NCI-H2171 treated with DMSO at 0.1 percent for 48 hours (cell line): Measurements from ENCODE around the gene ENTPD8.
"Not testable (repeated sequence)": the region's sequence is repeated elsewhere in the genome, so short reads cannot be mapped to it uniquely, and the experiment has no call there.

ENCODE experiments used
- DNase-seq: peaks from one replicate; lab custom pipeline; 2025; lab: John Stamatoyannopoulos, UW

Gene ENTPD8

GRCh38 chr9:137411645-137412380, 29.3 kb downstream of the ENTPD8 start:
- DNase-seq: no peak

GRCh38 chr9:137411260-137411644, 29.9 kb downstream of the ENTPD8 start:
- DNase-seq: no peak

DNA sequence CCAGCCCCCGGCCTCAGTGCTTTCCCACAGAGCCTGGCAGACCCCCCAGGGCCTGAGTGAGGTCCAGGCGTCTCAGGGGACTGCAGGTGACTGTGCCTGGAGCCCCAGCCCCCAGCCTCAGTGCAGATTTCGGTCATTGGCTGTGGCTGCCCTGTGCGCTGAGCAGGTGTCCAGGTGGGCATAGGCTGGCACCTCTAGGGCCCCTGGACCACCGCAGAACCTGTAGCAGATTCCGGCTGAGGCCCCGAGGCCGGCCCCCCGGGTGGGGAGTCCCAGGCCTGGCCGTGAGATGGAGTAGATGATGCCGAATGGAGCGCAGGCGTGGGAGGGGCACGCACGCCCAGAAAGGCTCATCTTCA, 30.3 kb downstream of the ENTPD8 start:
- no peak for DNase-seq

- DNase-seq: not testable (repeated sequence)
Measured at GRCh38 chr9:137410236-137410890, 30.8 kb downstream of the ENTPD8 start.

DNA sequence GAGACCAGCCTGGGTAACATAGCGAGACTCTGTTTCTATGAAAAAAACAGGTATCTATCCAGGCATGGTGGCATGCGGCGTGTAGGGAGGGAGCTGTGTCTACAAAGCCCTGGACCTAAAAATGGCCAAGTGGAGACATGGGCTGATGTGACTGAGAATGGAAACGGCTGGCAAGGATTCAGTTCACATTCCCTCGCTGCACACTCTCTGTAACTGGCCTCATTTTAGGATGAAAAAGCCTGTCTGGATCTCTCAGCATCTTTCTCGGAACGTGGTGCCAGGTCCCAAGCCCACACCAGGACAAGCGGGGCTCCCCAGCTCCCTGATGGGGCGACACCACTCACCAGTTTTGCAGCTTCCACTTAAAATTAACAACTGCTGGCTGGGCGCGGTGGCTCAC, 31.6 kb downstream of the ENTPD8 start:
- no peak for DNase-seq

- DNase-seq: no peak
Measured at GRCh38 chr9:137408651-137409405, 32.3 kb downstream of the ENTPD8 start.

DNA sequence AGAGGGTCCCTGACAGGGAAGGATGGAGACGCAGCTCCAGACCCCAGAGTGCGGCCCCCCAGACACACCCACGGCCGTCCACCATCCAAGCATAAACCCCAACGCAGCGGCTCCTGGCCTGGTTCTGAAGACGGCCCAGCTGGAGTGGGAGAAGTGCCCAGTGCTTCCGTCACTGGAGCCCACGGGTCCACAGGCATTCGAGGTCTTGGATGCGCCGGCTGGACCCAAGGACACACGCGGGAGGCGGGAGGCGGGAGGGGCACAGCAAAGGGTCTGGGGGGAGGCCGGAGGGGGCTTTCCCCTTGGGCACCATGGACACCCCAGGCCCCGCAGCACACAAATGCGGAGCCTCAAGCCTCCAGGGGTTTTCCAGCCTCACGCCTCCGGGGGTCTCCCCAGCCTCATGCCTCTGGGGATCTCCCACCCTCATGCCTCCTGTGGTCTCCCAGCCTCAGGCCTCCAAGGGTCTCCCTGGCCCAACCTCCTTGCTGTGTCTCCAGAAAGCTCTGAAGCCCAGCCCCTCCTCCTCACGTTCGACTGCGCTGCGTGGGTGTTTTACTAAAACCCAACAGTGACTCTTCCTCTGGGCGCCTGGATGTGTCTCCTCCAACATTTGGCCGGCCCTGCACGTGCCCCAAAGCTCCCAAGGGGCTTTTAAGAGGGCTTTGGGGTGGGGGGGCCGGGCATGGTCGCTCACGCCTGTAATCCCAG, 33.4 kb downstream of the ENTPD8 start:
- DNase-seq: no peak

DNA sequence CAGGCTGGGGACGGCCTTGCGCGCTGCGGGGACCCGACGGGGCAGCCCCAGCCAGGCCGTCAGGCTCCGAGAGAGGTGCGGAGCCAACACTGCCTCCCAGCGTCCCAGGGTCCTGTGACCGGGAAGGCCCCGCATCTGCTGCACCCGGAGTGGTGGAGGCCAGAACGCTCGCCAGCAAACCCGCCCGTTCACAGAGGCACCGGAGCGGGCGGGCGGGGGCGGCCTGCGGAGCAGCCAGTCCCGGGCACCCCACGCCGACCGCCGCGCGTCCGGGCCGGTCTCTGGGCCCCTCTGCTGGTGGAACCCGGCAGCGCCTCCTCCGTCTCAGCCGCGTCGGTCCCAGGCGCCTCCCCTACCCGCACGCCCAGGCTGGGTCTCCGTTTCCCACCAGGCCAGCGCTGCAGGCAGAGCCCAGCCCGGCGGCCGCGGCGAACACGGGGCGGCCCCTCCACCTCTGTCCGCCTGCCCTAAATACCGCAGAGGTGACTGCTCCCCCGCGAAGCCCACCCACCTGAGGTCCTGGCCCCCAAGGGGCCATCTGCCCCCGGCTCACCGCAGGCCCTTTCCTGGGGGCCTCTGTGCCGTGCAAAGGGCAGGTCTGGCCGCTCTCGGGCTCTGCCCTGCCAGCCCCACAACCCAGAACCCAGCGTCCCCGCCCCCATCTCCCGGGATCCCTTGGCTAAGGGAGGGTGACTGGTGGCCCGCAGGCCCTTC, 34.1 kb downstream of the ENTPD8 start:
- DNase-seq: peak; percentile 65

GRCh38 chr9:137406085-137406760, 34.9 kb downstream of the ENTPD8 start:
- no peak for DNase-seq

DNA sequence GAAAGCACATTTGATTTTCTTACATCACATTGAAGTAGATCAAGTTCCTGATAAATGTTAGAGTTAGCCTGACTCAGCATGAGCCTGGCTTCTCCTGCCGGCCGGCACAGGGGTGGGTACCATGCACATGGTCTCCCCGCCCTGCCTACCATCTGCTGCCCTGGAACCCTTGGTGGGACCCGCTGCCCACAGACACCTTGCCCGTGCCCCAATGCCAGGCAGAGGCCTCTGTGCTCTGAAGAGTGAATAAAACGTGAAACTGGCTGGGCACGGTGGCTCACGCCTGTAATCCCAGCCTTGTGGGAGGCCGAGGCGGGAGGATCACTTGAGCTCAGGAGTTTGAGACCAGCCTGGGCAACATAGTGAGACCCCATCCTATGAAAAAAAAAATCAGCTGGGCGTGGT, 35.5 kb downstream of the ENTPD8 start:
- DNase-seq: no peak

GRCh38 chr9:137404961-137405567, 36.1 kb downstream of the ENTPD8 start:
- DNase-seq: no peak

DNA sequence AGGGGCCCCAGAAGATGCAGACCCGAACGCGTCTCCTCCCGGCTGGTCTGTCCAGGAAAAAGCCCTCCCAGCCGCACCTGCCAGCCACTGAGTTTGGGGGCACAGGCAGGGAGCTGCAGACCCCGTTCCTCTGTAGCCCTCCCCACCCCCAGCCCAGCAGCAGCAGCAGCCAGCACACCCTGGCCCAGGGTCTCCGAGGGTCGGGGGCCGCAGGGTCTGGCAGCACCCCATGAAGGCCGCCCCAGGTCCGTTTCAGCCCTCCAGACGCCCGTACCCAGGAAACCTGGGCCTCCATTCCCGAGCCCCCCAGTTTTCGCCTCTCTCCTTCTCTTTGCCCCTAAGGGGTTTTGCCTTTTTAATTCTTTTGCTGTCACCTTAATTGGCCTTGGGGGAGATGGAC, 37.9 kb downstream of the ENTPD8 start:
- DNase-seq: no peak

GRCh38 chr9:137402746-137403145, 38.4 kb downstream of the ENTPD8 start:
- no peak for DNase-seq

DNA sequence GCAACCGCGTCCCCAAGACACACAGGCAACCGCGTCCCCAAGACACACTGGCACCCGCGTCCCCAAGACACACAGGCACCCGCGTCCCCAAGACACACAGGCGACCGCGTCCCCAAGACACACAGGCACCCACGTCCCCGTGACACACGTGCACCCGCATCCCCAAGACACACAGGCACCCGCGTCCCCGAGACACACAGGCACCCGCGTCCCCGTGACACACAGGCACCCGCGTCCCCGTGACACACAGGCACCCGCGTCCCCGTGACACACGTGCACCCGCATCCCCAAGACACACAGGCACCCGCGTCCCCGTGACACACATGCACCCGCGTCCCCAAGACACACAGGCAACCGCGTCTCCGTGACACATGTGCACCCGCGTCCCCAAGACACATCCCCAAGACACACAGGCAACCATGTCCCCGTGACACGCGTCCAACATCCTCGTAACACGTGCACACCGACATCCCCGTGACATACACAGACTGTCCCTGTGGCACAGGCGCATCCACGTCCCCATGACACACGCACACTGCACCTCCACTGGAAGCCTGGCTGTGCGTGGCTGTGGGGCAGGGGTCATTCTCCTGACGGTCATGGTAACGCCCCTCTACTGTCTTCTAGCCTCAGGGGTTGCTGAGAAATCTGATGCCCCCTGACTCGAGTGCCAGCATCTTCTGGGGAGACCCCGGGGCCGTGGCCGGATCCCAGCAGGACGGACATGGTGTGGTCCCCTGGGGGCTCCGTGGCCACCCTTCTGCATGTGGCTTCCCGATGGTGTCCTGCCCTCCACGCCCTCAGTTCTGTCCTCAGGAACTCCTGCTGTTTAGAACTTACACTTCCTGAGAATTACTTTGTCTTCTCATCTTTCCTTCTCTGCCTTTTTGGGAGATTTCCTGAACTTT, 42.3 kb downstream of the ENTPD8 start:
- DNase-seq: no peak

GRCh38 chr9:137397675-137398423, 43.3 kb downstream of the ENTPD8 start:
- no peak for DNase-seq

DNA sequence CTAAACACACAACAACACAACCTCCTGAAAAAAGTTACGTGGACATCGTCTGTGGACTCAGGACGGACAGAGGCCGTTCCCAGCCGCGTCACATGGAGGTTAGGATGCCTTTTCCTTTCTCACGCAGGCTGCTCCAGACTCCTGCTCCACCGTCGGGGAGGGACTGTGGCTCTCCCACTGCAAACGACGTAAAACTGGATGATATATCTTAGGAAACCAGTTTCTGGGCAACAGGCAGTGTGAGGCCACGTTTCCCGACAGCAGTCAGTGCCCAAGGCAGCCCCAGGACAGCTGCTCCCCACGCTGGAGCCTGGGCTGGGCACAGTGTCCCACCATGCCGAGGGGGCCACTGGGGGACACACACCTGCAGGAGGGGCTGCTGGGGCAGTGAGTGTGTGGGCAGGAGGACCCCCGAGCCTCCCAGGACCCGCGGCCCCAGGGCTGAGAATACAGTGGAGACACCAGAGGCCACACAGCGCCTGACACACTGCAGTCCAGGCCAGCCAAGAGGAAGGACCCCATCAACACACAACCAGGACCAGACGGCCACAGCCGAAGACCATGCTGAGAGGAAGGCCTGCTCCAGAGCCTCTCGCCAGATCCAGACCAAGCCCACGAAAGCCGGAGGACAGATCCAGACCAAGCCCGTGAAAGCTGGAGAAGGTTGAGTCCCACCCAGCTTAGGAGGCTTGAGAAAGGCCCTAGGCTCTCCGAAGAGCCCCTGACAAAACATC, 44.4 kb downstream of the ENTPD8 start:
- DNase-seq: no peak

- no peak for DNase-seq
Measured at GRCh38 chr9:137396227-137396626, 44.9 kb downstream of the ENTPD8 start.

- DNase-seq: no peak
Measured at GRCh38 chr9:137395666-137396010, 45.5 kb downstream of the ENTPD8 start.
